IMR-90 (cell line): ENCODE results near the gene CPNE4. TPM values are rescaled to one million over a fixed set of nuclear protein-coding genes. Genes with fewer than 3 reads are reported as not detected.

Experiments
- ATAC-seq: fragments of 200-7000 bp; cut with Tn5 transposase; 2 replicates; pipeline ENCODE4 v1.9.1; 2020; ENCODE audit warnings: low read depth, mild to moderate bottlenecking, moderate library complexity
- BruUV-seq: library from RNA; stranded (reverse); fragments of 400-500 nt; replicated peaks from 2 replicates; lab custom pipeline; 2021; lab: Mats Ljungman, UMichigan
- CTCF ChIA-PET: fragments of 300-600 bp; formaldehyde crosslinking; extraction: SDS; loops from one replicate; lab custom pipeline; 2021; ENCODE audit warnings: antibody characterized with exemption; lab: Yijun Ruan, JAX
- POLR2A ChIA-PET: fragments of 300-600 bp; sonication (Branson Sonifier 250); formaldehyde crosslinking; loops from one replicate; lab custom pipeline; 2022; ENCODE audit warnings: antibody characterized with exemption; ENCODE audit not compliant: unreplicated experiment; lab: Charles Lee
- DNase-seq: peaks from one replicate; pipeline ENCODE4 v3.0.0; 2013
- H2AFZ ChIP-seq: replicated peaks from 2 replicates; pipeline ENCODE3; 2013; ENCODE audit warnings: low read length, mild to moderate bottlenecking; ENCODE audit not compliant: poor library complexity
- H2AK5ac ChIP-seq: 2 replicates; pipeline ENCODE4 v1.6.1; 2013; ENCODE audit warnings: low read depth, low read length, inconsistent platforms
- H2AK9ac ChIP-seq: replicated peaks from 2 replicates; pipeline ENCODE3; 2013; ENCODE audit warnings: mild to moderate bottlenecking, low read depth, low read length, moderate library complexity; ENCODE audit not compliant: poor library complexity
- H2BK120ac ChIP-seq: 2 replicates; pipeline ENCODE4 v1.6.1; 2013; ENCODE audit warnings: low read depth, low read length, inconsistent platforms
- H2BK15ac ChIP-seq: 3 replicates; pipeline ENCODE4 v1.6.1; 2013; ENCODE audit warnings: low read depth, low read length, inconsistent platforms
- H2BK20ac ChIP-seq: 2 replicates; pipeline ENCODE4 v1.6.1; 2013; ENCODE audit warnings: low read depth, mild to moderate bottlenecking, inconsistent platforms, low read length, moderate library complexity
- H2BK5ac ChIP-seq: 2 replicates; pipeline ENCODE4 v1.6.1; 2013; ENCODE audit warnings: mild to moderate bottlenecking, low read depth, low read length, inconsistent platforms; ENCODE audit not compliant: poor library complexity, severe bottlenecking
- H3K14ac ChIP-seq: replicated peaks from 2 replicates; pipeline ENCODE4 v1.6.1; 2013; ENCODE audit warnings: low read depth, low read length, inconsistent platforms
- H3K18ac ChIP-seq: 2 replicates; pipeline ENCODE4 v1.6.1; 2013; ENCODE audit warnings: low read depth, low read length, control low read depth
- H3K23ac ChIP-seq: 2 replicates; pipeline ENCODE4 v1.6.1; 2013; ENCODE audit warnings: low read depth, low read length, inconsistent platforms
- H3K27ac ChIP-seq: 2 replicates; pipeline ENCODE4 v1.5.1; 2013; ENCODE audit warnings: mild to moderate bottlenecking, control low read depth, low read length; ENCODE audit not compliant: insufficient read depth
- H3K27me3 ChIP-seq: 2 replicates; pipeline ENCODE4 v1.6.1; 2013; ENCODE audit warnings: low read length; ENCODE audit not compliant: control insufficient read depth, insufficient read depth
- H3K36me3 ChIP-seq: 2 replicates; pipeline ENCODE4 v1.6.1; 2013; ENCODE audit warnings: low read length, mixed read lengths; ENCODE audit not compliant: control insufficient read depth, insufficient read depth
- H3K4ac ChIP-seq: 2 replicates; pipeline ENCODE4 v1.6.1; 2013; ENCODE audit warnings: low read depth, low read length, inconsistent platforms
- H3K4me1 ChIP-seq: 2 replicates; pipeline ENCODE4 v1.6.1; 2013; ENCODE audit warnings: low read length, mixed read lengths; ENCODE audit not compliant: control insufficient read depth, insufficient read depth
- H3K4me2 ChIP-seq: 2 replicates; pipeline ENCODE4 v1.6.1; 2013; ENCODE audit warnings: low read depth, mild to moderate bottlenecking, control low read depth, low read length, moderate library complexity
- H3K4me3 ChIP-seq: 2 replicates; pipeline ENCODE4 v1.5.1; 2013; ENCODE audit warnings: low read depth, mild to moderate bottlenecking, control low read depth, low read length, moderate library complexity; ENCODE audit not compliant: insufficient read depth
- H3K56ac ChIP-seq: 2 replicates; pipeline ENCODE4 v1.6.1; 2013; ENCODE audit warnings: low read length, inconsistent platforms; ENCODE audit not compliant: insufficient read depth; ENCODE audit errors: extremely low read depth
- H3K79me1 ChIP-seq, 2 experiments: 2 replicates each; pipeline ENCODE4 v1.6.1; 2013; ENCODE audit warnings: low read length in 2 of 2, inconsistent platforms in 1 of 2, low read depth in 1 of 2
- H3K9ac ChIP-seq: 2 replicates; pipeline ENCODE4 v1.6.1; 2013; ENCODE audit warnings: low read depth, low read length, control low read depth
- H3K9me1 ChIP-seq: 2 replicates; pipeline ENCODE4 v1.6.1; 2013; ENCODE audit warnings: low read length, inconsistent platforms; ENCODE audit not compliant: insufficient read depth
- H3K9me3 ChIP-seq: 2 replicates; pipeline ENCODE4 v1.6.1; 2013; ENCODE audit warnings: low read length; ENCODE audit not compliant: control insufficient read depth, insufficient read depth
- H4K20me1 ChIP-seq: 2 replicates; pipeline ENCODE4 v1.6.1; 2013; ENCODE audit warnings: low read length, inconsistent platforms; ENCODE audit not compliant: insufficient read depth
- H4K5ac ChIP-seq: 2 replicates; pipeline ENCODE4 v1.6.1; 2013; ENCODE audit warnings: mild to moderate bottlenecking, low read depth, low read length, control low read depth
- H4K8ac ChIP-seq, 2 experiments: 2 replicates each; pipeline ENCODE4 v1.6.1; 2013; ENCODE audit warnings: low read depth in 2 of 2, low read length in 2 of 2, control low read depth in 1 of 2, inconsistent platforms in 1 of 2
- H4K91ac ChIP-seq: 2 replicates; pipeline ENCODE4 v1.6.1; 2013; ENCODE audit warnings: low read depth, low read length, inconsistent platforms; ENCODE audit not compliant: insufficient read depth
- CTCF ChIP-seq: conservative IDR thresholded peaks from 2 replicates; pipeline ENCODE4 v1.5.1; 2012; ENCODE audit warnings: mild to moderate bottlenecking, low read depth, low read length, improper control_type of control experiment
- ELK1 ChIP-seq: fragments of 150-350 bp; IDR thresholded peaks from 2 replicates; pipeline ENCODE4 v1.6.1; 2016; ENCODE audit warnings: low read depth, mild to moderate bottlenecking, low read length, moderate library complexity, borderline replicate concordance
- MAFK ChIP-seq: IDR thresholded peaks from 2 replicates; pipeline ENCODE4 v1.6.1; 2012; ENCODE audit warnings: low read depth, low read length, improper control_type of control experiment
- MAZ ChIP-seq: IDR thresholded peaks from 2 replicates; pipeline ENCODE4 v1.6.1; 2012; ENCODE audit warnings: low read depth, mild to moderate bottlenecking, low read length, improper control_type of control experiment, moderate library complexity, borderline replicate concordance
- MXI1 ChIP-seq: IDR thresholded peaks from 2 replicates; pipeline ENCODE4 v1.6.1; 2012; ENCODE audit warnings: low read depth, mild to moderate bottlenecking, low read length, moderate library complexity, borderline replicate concordance
- NFE2L2 ChIP-seq: fragments of 150-350 bp; IDR thresholded peaks from 2 replicates; pipeline ENCODE4 v1.6.1; 2016; ENCODE audit warnings: low read depth, mild to moderate bottlenecking, low read length
- POLR2A ChIP-seq: IDR thresholded peaks from 2 replicates; pipeline ENCODE4 v1.6.1; 2012; ENCODE audit warnings: mild to moderate bottlenecking, low read depth, low read length
- RFX5 ChIP-seq: IDR thresholded peaks from 2 replicates; pipeline ENCODE4 v1.8.0; 2012; ENCODE audit warnings: low read depth, mild to moderate bottlenecking, low read length, moderate library complexity
- SMC3 ChIP-seq: fragments of 150-350 bp; IDR thresholded peaks from 2 replicates; pipeline ENCODE4 v1.6.1; 2016; ENCODE audit warnings: low read depth, mild to moderate bottlenecking, antibody characterized with exemption, low read length, moderate library complexity
- WGBS, 2 experiments: methylation state at CpG; one replicate each; pipeline versions ENCODE4 v1.1.5 to v1.1.7; 2013; ENCODE audit warnings: missing lambda C conversion rate in 2 of 2; ENCODE audit not compliant: insufficient read length in 1 of 2; ENCODE audit errors: extremely low coverage in 2 of 2; 5-methylcytosine and 5-hydroxymethylcytosine counted together
- dilution Hi-C: fragments of 300-500 bp; cut with HindIII; formaldehyde crosslinking; loops from one replicate; pipeline ENCODE4 v1.14.3; 2018; ENCODE audit warnings: low sequenced_read_pairs; ENCODE audit not compliant: unreplicated experiment
- in situ Hi-C: fragments of 300-500 bp; cut with MboI; formaldehyde crosslinking; loops from 3 replicates; pipeline ENCODE4 v1.14.3; 2019; ENCODE audit warnings: low sequenced_read_pairs, inconsistent platforms, mixed read lengths
- intact Hi-C: fragments of 100-400 bp; cut with micrococcal nuclease; formaldehyde crosslinking; loops from 2 replicates; pipeline ENCODE4 v1.10.0; 2022
- polyA plus RNA-seq, 3 experiments: library from polyadenylated mRNA; depleted of rRNA; stranded (reverse); fragments of >200 nt; gene quantifications; 2 replicates each; pipeline ENCODE4 v1.2.3, GENCODE V29; 2012; ENCODE audit warnings: low replicate concordance in 1 of 3
- total RNA-seq: library from RNA; depleted of rRNA; stranded (reverse); fragments of >200 nt; gene quantifications from 2 replicates; pipeline ENCODE4 v1.2.3, GENCODE V29; 2012

Gene CPNE4
- total and polyA plus RNA-seq, 2 of the 4 experiments (the other 2 are of a cell fraction) = not detected

DNA sequence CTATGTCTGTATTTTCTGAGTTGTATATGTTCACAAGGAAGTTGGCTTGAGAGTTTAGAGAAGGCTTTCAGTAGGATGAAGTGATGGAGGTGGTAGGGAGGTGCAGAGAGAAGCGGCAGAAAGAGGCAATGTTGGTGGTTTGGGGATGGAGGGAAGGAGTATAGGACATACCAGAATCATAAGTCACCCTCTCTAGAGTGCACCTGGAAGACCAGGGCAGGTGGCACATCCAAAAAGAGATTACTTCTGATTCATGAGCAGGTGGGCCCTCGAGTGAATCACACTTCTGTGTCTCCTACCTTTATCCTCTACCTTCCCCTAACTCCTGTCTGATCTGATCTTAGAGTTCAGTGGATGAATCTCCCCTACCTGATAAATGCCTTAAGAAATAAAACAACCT lies 490.3 kb downstream of the CPNE4 start:
- TF ChIP-seq SMC3 (no peak), NFE2L2 (no peak), CTCF (no peak), MAFK (no peak), MXI1 (no peak), RFX5 (no peak), MAZ (no peak), POLR2A (no peak), ELK1 (no peak)
- Histone ChIP-seq H3K79me1 (no peaks in the 10 kb centered on the region), H2AK9ac (no peak overlapping the region), H3K9ac (no peak overlapping the region), H2BK20ac (no peak overlapping the region), H2AFZ (no peak overlapping the region), H3K4me3 (no peak overlapping the region), H3K27ac (no peak overlapping the region), H2BK5ac (no peak overlapping the region), H2AK5ac (no peak overlapping the region), H3K9me1 (no peaks in the 10 kb centered on the region; the same call in 1 of the 2 replicates), H4K8ac (no peak overlapping the region), H3K4ac (no peak overlapping the region), H3K27me3 (no peaks in the 10 kb centered on the region), H3K23ac (no peak overlapping the region), H3K4me1 (peaks cover 2% of the 10 kb centered on the region; the same call in 1 of the 2 replicates), H3K9me3 (no peaks in the 10 kb centered on the region), H3K18ac (no peak overlapping the region), H4K20me1 (no peaks in the 10 kb centered on the region), H3K56ac (no peak overlapping the region), H3K36me3 (no peaks in the 10 kb centered on the region), H4K5ac (no peak overlapping the region), H2BK15ac (no peak overlapping the region), H2BK120ac (no peak overlapping the region), H3K4me2 (no peak overlapping the region), H3K14ac (no peak overlapping the region), H4K91ac (no peak overlapping the region)
- CTCF ChIA-PET = no interaction called here
- BruUV-seq = no TSS peak
- ATAC-seq (no peak), DNase-seq (no peak)
- in situ Hi-C loops = no loop called here
- POLR2A ChIA-PET = no interaction called here
- intact Hi-C loops = no loop called here
- no CpG with 5 or more reads among the region's 2 CpGs for WGBS, 2 experiments
- dilution Hi-C loops = no loop called here
